ENCODE results near the gene AKAP13.

- TF ChIP-seq CTCF (conservative IDR thresholded peaks at IDR 0.05; ENCODE audit: low read depth, low read length) = no peak
- TF ChIP-seq EZH2 (IDR thresholded peaks at IDR 0.05; ENCODE audit: borderline replicate concordance, low read depth, low read length, poor library complexity, severe bottlenecking) = no peak
Observed at GRCh38 chr15:85636351-85636750, 255.9 kb downstream of the AKAP13 start.

All from A673 (cell line).